AG08395 (cell line): ENCODE data around the gene FOXN3.

ENCODE experiments used
- DNase-seq: peaks from one replicate; pipeline ENCODE4 v3.0.0; 2012; ENCODE audit warnings: mixed read lengths, low spot score

Gene FOXN3

DNA sequence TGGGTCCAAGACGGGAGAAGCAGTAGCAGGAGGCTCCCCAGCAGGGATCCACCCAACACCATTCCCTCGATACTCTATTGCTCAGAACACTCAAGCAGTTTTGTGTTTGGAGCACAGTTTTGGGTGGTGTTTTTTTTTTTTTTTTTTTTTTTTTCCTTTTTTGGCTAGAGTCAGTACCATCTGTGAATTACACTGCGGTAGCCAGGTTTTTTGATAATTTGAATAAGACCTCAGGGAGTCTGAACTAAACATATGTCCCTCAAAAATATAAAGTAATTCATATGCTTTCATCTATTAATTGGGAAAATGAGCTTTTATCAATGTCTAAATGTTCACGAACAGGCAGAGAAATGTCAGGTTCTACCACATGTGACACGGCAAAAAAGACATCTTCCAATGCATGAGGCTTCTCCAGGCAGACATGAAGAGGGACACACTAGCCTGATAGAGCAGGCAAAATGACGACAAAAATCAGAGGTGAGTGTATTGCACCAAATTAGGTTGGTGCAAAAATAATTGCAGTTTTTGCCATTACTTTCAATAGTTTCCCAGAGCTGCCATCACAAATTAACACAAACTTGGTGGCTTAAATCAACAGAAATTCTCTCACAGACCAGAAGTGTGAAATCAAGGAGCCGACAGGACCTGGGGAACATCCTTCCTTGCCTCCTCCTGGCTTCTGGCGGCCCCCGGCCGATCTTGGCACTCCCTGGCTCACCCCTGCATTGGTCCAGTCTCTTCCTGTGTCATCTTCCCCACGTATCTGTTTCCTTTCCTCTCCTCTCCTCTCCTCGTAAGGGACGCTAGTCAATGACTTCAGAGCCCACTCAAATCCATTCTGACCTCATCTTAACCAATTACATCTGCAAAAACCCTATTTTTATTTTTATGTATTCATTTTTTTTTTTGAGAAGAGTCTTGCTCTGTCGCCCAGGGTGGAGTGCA, 33.9 kb downstream of the FOXN3 start:
- DNase-seq, result no peak

DNA sequence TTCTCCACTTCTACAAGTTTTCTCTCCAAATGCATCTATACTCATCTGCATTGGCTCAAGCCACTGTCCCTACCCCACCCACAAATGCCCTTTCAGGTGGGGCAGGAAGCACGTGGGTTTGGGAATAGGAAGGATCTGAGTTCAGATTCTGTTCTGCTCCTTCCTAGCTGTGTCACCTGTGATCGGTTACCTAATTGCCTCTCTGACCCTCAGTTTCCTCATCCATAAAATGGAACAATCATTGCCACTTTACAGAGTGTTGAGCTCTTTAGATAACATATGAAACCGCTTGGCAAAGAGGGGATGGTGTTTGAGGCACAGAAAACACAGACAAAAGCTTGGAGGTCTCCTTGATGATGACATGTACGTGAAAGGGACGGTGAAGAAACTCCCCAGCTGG, 34.5 kb downstream of the FOXN3 start:
- no peak for DNase-seq

DNA sequence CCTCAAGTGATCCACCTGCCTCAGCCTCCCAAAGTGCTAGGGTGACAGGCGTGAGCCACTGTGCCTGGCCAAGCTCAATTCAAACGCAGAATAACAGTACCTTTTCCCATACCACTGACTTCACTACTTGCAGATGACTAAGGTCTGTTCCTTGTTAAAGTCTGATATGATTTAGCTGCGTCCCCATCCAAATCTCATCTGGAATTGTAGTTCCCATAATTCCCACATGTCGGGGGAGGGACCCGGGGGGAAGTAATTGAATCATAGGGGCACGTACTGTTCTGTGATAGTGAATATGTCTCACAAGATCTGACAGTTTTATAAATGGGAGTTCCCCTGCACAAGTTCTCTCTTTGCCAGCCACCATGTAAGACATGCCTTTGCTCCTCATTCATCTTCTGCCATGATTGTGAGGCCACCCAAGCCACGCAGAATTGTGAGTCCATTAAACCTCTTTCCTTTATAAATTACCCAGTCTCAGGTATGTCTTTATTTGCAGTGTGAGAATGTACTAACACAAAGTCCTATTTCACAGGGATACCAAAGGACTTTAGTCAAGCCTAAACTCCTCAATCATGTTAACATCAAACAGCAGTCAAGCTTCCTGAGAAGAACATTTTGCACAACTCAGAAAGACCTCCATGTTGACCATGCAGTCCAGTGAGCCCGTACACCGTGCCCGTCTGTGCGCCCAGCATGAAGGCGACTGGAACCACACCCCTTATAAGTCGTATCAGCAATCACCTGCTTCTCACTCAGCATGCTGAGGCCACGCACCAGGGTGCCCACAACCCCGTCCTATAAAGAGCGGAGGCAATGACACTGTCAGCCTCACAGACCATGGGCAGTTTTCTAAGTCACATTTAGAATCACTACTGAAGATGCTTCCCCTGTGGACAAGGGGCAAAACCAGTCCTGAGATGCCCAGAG, 36.9 kb downstream of the FOXN3 start:
- DNase-seq, result no peak

DNA sequence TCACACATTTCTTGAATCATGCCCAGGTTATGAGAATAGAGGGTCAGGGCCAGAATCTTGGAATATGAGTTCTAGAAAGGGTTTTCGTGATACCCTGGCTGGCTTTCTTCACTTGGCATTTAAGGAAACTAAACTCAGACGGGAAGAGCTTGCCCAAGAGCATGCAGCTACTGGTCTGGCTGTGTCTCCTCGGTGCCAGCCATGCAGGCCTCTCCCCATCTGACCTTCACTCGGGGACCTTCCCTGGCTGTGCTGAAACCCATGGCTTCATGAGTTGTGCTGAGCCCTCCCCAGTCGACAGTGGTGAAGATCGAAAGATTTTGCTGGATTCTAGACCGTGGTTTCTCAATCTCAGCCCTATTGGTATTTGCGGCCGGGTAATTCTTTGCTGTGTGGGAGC, 38.0 kb downstream of the FOXN3 start:
- DNase-seq, result no peak

DNA sequence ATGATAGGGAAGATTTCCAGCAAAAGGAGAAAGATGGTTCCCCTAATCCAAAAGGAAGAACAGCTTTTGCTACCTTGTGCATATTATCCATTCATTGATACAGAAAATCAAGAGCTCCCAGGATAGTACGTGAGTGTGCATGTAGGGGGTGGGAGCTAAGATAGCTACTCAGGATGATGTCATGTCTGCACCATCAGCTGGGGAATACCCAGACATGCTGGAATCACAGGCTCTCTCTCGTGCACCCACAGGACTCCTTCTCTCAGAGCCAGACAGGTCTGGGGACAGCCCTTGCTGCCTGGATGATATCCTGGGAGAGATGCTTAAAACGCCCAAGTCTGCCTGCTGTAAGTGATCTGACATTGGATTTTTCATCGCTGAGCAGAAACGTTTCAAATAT, 38.9 kb downstream of the FOXN3 start:
- no peak for DNase-seq

DNA sequence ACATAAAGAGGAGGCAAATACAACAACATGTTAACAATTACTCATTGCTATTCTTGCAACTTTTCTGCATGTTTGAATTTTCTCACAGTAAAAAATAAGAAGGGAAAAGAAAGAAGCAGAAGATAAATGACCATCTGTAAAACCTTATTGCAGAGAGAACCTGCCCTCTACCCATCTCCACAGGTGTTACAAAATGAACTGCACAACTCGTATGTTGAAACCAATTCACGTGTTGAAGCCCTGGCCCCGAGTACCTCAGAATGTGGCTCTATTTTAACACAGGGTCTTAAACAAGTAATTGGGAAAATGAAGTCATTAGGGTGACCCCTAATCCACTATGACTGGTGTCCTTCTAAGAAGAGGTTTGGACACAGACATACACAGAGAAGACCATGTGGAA, 39.5 kb downstream of the FOXN3 start:
- DNase-seq, result no peak

DNA sequence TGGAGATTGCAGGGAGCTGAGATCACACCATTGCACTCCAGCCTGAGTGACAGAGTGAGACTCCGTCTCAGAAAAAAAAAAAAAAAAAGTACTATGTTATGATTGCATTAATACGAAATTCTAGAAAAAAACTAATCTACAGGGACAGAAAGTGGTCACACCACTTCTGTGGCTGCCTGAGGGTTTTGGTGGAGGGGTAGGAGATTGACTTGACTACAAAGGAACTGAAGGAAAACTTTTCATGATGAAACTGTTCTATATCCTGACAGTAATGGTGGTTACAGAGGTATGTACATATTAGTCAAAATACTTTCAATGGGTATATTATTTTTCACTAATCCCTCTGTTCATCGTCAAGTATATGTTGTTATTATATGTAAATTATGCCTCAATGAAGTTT, 42.1 kb downstream of the FOXN3 start:
- DNase-seq, result no peak

DNA sequence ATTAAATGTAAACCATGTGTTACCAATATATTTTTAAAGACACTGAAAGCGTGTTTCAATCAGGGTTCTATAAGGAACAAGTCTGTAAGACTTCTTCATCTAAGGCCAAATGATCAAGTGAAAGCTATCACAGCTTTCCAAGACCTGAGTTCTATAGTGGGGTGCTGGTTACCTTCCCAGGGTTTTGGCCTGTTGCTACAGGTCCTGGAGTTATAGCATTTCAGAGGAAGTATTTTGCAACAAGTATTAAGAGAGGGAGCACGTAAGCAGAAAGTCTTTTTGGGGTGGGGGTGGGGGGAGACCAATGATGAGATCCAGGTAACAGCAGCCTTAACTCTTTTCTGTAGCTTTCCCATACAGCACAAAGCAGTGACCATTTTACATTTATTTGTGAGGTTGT, 43.8 kb downstream of the FOXN3 start:
- no peak for DNase-seq

DNA sequence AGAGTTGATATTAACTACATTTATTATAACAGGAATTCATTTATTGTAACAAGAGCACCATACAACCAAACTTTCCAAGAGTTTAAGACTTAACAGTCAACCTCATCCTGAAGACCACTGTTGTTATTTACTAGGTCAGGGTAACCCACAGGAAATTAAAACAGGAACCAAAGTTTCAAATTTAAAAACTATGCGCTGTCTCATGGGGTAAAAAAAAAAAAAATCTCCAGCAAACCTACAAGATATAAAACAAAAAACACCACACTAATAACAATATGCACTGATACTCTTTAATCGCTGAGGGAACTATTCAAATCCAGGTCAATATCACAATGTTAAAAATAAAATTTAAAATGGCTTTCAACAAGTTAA, 44.5 kb downstream of the FOXN3 start:
- DNase-seq, result no peak

DNA sequence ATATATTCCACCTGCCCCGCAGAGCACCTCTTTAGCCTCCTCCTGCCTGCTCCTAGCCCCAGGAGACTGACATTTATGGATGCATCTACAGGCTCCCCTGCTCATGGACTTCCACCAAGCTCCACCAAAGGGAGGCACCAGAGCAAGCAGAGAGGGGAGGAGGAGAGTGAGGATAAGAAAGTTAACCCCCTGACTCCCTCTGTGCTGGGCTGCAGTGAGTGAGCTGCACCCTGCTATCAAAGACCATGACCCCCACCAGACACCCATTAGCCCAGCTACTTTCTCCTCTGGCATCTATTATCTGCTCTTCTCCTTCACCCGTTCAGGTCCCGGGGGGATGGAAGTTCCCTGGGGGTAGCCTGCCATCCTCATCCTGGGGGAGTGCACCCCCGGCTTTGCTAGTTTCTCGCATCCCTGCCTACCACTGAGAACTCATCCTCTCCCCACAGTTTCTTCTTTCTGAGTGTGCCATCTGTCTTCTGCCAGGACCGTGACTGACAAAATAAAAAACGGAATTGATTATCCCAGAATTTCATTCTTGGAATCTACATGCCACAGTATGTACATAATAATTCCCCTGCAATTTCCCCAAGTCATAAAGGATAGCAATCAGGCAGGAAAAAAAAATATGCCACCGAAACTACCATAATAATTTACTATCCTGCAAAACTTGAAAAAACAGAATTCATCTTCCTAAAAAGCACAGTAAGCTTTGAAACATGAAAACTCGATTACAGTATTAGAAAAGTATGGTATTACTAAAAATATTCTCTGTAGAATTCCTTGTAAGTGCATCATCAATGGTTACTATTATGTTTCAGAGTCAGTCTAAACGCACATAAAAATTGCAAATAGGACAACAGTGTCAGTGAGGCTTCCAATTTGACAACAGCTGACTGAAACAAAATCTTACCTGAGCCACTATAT, 45.2 kb downstream of the FOXN3 start:
- DNase-seq, result no peak

DNA sequence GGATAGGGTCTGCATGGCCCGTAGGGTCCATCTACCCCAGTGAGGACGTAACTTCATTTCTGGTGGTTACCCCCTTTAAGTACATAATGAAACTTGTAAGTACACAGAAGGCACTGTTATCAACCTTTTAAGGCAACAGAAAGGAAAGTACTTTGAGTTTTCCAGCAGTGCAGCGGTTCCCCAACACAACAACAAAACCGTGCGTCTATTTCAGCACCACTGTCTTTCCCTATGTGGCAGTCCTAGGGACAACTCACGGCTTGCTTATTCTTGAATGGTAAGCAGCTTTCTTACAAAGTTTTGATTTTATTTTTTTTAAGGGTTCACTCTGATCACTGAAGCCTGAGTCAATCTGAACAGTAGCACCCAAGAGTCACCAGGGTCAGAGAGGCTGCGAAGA, 46.3 kb downstream of the FOXN3 start:
- no peak for DNase-seq

DNA sequence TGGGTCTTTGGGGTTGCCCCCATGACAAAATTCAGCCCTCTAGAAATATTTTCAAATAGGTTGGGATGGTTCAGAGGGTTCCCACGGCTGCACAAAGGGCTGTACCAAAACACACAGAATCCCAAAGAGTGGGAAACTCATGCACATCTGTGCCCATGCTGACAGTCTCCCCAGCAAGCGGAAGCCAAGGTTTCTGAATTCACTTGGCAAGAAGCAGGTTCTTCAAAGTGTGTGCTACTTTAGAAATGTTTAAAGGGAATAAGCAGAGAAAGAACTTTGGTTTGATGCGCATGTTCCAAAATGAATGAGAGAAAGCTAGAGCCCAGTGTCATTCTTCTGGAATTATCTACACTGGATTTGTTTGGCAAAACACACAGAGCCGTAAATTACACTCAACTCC, 46.7 kb downstream of the FOXN3 start:
- no peak for DNase-seq

DNA sequence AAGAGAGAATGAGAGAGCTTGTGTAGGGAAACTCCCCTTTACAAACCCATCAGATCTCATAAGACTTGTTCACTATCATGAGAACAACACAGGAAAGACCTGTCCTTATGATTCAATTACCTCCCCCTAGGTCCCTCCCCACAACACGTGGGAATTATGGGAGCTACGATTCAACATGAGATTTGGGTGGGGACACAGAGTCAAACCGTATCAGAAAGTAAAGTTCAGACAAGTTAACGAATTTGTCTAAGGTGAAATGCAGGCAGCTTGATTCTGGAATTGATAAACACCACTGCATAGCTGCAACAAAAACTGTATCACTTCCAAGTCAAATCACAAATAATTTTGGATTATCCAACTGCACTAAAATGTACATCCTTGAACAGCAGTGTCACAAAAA, 47.4 kb downstream of the FOXN3 start:
- DNase-seq, result no peak

DNA sequence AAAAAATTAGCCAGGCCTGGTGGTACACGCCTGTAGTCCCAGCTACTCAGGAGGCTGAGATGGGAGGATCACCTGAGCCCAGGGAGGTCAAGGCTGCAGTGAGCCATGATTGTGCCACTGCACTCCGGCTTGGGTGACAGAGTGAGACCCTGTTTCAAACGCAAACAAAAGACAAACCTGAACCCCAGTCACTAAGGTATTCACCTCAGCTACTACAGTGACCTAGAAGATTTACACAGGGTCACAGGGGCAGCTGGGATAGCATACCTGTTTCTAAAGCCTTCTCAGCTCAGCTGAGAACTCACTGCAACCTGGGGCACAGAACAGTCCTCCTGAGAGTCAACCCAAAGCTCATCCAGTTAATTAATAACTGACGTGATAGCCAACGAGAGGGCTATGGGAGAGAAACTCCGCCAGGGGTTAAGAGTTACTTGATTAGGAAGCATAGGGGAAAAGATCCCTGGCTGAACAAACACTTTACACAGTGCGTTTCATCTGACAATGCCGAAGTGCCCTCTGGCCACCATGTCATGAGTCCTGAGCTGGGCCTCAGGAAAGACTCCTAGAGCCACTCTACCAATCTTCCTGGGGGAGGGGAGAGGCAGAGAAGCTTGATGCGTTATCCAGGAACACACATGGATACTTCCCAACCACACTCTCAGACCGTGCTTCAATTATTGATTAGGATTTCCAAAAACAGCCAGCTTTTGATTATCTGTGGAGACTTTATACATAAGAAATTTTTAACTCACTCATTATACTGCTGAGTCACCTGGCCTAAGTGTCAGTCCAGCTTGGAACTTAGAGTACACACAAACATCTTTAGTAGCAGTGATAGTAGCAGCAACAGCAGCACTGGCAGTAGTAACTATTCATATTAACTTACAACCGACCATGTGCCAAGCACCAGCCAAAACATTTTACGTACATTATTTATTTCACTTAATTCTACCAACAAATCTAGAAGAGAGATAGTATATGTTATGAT, 48.2 kb downstream of the FOXN3 start:
- no peak for DNase-seq

DNA sequence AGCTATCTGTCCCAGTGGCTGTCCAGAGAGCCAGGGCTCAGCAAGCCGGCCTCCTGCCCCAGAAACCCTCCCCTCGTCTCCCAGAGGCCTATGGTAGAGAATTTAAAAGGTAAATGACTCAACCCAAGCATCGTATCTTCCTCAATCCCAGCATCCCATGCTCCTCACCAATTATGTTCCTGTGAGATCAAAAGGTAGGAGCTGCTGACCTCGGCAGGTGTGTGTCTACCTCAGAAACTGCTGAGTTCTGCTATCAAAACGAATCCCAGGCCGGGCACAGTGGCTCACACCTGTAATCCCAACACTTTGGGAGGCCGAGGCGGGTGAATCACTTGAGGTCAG, 49.3 kb downstream of the FOXN3 start:
- DNase-seq, result no peak

DNA sequence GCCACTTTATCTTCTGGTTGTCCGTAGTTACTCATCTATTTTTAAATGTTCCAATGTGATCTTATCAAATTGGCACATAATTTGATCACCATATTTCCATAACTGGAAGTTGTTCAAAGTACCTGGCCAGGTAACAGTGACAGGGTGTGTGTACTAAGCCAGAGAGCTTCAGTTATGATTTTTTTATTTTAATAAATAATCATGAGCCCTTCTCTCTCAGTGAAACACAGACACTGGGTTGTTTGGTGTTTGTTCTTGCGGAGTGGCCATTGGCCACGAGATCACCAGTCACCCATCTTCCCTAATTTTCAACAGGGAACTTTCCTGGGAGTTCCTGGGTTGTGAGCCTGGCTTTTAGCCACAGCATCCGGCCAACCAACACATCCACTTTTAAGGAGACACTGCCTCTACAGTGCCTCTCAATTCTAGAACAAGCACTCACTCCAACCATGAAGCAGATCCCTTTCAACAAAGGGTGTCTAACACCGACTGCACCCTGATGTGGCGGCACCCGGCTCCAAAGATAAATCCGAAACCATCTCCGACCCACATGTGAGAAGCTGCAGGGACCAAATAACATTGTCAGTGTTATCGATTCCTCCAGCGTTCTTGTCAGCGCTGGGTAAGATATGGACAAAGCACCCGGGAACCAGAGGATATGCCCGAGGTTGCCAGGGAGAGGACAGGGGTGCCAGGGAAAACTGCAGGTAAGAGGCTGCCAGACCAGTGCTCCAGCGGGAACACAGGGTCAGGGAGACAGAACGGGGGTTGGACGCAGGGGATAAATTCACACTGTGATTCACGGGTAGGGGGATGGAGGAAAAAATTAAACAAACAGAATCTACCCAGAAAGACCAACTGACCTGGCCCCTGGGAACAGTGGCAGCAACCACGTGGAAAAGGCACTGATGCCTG, 49.9 kb downstream of the FOXN3 start:
- DNase-seq, result no peak

DNA sequence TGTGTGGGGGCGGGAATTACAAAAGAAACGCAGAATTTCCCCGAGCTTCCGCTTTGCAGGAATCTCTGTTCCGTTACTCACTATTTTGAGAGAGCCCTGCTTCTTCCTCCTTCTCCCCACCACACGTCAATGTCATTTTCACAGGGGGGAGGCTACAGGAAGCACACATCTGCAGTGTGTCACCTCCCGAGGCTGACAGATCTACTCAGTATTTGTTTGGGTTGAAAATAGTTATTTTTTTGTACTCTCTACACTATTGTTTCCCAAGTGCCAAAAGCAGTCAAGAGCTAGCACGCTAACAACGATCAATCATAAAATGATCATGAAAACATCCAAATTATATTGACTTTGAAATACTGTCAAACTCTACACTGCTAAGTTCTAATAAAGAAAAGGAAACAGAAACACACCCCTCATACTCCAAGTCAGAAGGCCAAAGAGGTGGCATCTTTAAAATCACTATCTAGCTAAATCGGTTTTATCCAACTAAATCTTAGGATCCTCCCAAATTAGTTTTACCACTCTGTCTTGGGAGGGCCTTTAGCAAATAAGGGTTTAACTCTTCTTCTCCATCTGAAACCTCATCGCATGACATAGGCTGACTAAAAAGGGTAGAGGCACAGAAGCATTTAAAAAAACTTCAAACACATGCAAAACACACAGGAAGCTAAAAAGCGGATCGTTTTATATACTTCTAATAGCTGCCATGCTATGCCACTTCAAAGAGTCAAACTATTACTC, 51.8 kb downstream of the FOXN3 start:
- DNase-seq, result no peak

DNA sequence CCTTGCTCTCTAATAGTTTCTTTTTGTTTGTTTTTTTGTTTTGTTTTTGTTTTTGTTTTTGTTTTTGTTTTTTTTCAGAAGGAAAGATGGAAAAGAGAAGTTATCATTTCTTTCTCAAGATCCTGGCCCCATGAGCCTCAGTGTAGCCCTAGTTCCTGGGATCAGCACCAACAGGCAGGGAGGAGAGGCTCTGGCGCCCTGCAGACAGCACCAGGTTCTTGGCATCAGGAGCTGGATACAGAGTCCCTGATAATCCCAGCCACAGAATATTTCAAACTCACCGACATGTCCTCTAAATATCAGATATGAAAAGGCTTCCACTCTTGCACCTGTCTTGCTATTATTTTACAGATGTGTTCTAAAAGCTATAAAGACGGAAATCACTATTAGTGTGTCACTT, 52.7 kb downstream of the FOXN3 start:
- no peak for DNase-seq

DNA sequence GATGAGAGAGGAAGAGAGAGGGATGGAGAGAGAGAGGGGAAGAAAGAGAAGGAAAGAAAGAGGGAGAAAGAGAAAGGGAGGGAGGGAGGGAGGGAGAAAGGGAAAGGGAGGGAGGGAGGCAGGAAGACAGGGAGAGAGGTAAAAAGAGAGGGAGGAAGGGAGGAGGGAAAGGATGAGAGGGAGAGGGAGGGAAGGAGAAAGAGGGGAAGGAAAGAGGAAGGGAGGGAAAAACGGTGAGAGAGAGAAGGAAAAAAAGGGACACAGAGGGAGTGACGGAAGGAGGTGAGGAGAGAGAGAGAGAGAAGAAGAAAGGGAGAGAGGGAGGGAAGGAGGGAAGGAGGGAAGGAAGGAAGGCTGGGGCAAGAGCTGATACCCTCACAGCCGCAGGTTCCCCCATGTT, 56.8 kb downstream of the FOXN3 start:
- DNase-seq, result no peak
